Left hindlimb (tissue), 1 donor: ENCODE data around the gene KMO.

Experiments used
- DNase-seq: peaks from one replicate; pipeline ENCODE4 v3.0.0-alpha.2; 2018

Gene KMO

GRCh38 chr1:241532162-241532531 lies at the start of gene KMO:
TSS of gene KMO (plus strand) at chr1:241532378. CDS start at chr1:241532445, 67 bp downstream.
- no peak for DNase-seq

- DNase-seq = no peak
Measured at GRCh38 chr1:241482761-241483250, 49.4 kb upstream of the KMO start.

- DNase-seq = no peak
Measured at GRCh38 chr1:241485145-241485544, 47.0 kb upstream of the KMO start.

GRCh38 chr1:241485554-241485992 lies 46.6 kb upstream of the KMO start:
- no peak for DNase-seq

GRCh38 chr1:241488739-241489138 lies 43.4 kb upstream of the KMO start:
- DNase-seq = no peak

GRCh38 chr1:241495741-241496140 lies 36.4 kb upstream of the KMO start:
- no peak for DNase-seq

GRCh38 chr1:241499910-241500309 lies 32.3 kb upstream of the KMO start:
- DNase-seq = no peak

- DNase-seq = no peak
Measured at GRCh38 chr1:241503444-241503843, 28.7 kb upstream of the KMO start.

GRCh38 chr1:241507189-241507863 lies 24.9 kb upstream of the KMO start:
- no peak for DNase-seq

GRCh38 chr1:241513378-241513777 lies 18.8 kb upstream of the KMO start:
- DNase-seq = no peak

GRCh38 chr1:241518476-241519307 lies 13.5 kb upstream of the KMO start:
- no peak for DNase-seq

GRCh38 chr1:241519308-241520079 lies 12.7 kb upstream of the KMO start, which contains the start of gene FH:
TSS of gene FH (minus strand) at chr1:241519755. CDS start at chr1:241519722, 33 bp downstream.
- DNase-seq = peak; percentile 97

GRCh38 chr1:241520080-241520465 lies 12.1 kb upstream of the KMO start:
- DNase-seq = no peak

GRCh38 chr1:241521718-241522117 lies 10.5 kb upstream of the KMO start:
- no peak for DNase-seq

GRCh38 chr1:241525026-241525425 lies 7.2 kb upstream of the KMO start:
- no peak for DNase-seq

GRCh38 chr1:241527146-241527545 lies 5.0 kb upstream of the KMO start:
- no peak for DNase-seq

GRCh38 chr1:241531195-241532161 lies 700 bp upstream of the KMO start:
- no peak for DNase-seq

- DNase-seq = no peak
Measured at GRCh38 chr1:241532864-241533263, 686 bp downstream of the KMO start.

GRCh38 chr1:241533326-241534115 lies 1.3 kb downstream of the KMO start:
- no peak for DNase-seq

GRCh38 chr1:241536304-241536703 lies 4.1 kb downstream of the KMO start:
- DNase-seq = no peak

- no peak for DNase-seq
Measured at GRCh38 chr1:241536969-241537368, 4.8 kb downstream of the KMO start.
